NCI-H128 (cell line): Measurements from ENCODE around the gene CELA2B.
A peak's percentile ranks its signal among the peaks of the same experiment; 100 is the strongest.
"Not testable (repeated sequence)": the region's sequence is repeated elsewhere in the genome, so short reads cannot be mapped to it uniquely, and the experiment has no call there.

ENCODE experiments used
- DNase-seq: peaks from one replicate; lab custom pipeline; 2025; ENCODE audit not compliant: unreplicated experiment; lab: John Stamatoyannopoulos, UW

The CELA2B gene

GRCh38 chr1:15475752-15476314 lies at the start of gene CELA2B:
TSS of gene CELA2B (plus strand) at chr1:15476104. CDS start at chr1:15476126, 22 bp downstream.
- DNase-seq = no peak

DNA sequence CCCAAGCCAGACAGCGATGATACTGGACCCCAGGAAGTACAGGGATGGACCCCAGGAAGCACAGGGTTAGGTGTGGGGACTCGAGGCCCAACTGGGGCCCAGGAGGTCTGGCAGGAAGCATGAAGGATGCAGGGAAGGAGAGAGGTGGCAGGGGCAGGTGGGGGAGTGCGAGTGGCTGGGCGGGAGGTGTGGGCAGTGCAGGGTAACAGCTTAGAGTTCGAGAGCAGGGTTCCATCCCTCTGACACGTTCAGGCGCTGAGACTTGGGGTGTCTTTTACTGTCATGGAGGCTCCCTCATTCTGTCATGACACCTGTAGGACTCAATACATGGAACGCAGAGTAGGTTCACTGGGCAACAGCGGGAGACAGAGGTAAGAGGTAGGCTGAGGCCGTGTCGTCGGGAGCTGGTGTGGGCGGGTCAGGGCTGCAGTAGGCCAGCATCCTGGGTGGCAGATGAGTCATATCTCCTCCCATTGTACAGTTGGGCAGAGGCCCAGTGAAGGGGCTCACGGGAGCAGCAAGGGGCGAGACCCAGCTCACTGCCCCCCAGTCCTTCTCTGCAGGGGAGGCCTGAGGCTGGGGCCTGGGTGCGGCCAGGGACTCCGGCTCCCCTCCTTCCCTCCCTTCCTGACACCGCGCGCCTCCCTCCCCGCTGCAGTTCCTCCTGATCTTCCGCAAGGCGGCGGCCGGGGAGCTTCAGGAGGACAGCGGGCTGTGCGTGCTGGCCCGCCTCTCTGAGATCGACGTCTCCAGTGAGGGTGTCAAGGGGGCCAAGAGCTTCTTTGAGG lies 49.2 kb upstream of the CELA2B start:
- DNase-seq = no peak

- no peak for DNase-seq
These were observed 48.6 kb upstream of the CELA2B start for GRCh38 chr1:15427280-15427666.

GRCh38 chr1:15428252-15428651 lies 47.7 kb upstream of the CELA2B start:
- not testable (repeated sequence) for DNase-seq

DNA sequence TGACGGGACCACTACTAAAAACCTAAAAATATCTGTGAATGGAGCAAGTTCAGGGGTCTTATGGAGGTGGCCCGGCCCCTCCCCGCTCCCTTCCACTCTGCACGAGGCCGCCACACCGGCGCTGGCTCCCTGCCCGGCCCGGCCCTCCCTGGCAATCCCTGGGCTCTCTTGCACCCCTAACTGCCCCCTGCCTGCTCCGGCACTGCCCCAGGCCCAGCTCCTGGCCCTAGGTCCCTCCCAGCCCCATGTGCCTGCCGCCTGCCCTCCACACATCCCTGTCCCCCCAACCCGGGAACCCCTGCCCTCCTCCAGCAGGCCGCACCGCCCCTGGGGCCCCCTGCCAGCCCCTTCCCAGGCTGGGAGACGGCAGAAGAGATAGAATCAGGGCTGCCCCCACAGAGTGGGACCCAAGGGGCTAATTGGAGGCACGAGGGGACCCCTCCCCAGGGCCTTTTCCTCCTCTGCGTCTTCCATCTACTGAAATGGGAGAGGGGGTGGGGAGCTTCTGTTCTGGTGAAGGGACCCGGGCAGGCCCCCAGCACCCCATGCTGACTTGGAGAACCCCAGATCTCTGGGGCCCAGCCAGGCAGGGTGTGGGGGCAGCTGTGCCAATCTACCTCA lies 47.0 kb upstream of the CELA2B start:
- DNase-seq = no peak

DNA sequence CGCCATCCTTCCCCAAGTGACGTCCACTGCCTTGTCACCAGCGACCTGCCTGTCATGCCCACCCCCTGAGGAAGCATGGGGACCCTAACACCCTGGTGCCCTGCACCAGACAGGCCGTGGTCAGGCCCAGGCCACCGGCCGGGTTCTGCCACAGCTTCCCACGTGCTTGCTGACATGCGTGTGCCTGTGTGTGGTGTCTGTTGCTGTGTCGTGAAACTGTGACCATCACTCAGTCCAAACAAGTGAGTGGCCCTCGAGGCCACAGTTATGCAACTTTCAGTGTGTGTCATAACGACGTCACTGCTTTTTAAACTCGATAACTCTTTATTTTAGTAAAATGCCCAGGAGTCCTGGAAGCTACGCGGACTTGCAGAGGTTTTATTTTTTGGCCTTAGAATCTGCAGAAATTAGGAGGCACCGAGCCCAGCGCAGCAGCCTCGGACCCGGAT lies 46.2 kb upstream of the CELA2B start:
- no peak for DNase-seq

GRCh38 chr1:15430787-15431570 lies 44.9 kb upstream of the CELA2B start:
- DNase-seq = peak; percentile 17

- DNase-seq = no peak
These were observed 44.3 kb upstream of the CELA2B start for GRCh38 chr1:15431571-15431948.

DNA sequence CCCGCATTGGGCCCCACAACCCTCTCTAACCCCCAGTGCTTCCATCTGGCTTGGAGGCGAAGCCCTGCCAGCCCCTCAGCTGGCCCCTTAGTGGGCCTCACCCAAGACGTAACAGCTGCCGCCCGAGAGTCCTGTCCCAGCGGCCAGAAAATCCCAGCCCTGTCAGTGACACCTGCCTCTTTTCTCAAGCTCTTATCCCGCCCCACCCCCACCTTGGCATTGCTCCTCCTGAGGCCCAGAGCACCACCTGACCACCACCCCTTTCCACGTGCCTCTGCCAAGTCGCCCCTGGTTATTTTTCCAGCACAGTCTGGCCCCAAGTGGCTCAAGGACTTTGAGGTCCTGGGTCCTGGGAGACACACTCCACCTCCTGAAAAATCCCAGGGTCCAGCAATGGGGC lies 43.6 kb upstream of the CELA2B start:
- DNase-seq = no peak

- no peak for DNase-seq
These were observed 42.4 kb upstream of the CELA2B start for GRCh38 chr1:15433471-15433870.

- not testable (repeated sequence) for DNase-seq
These were observed 41.2 kb upstream of the CELA2B start for GRCh38 chr1:15434739-15435138.

GRCh38 chr1:15435239-15436077 lies 40.4 kb upstream of the CELA2B start:
- DNase-seq = no peak

DNA sequence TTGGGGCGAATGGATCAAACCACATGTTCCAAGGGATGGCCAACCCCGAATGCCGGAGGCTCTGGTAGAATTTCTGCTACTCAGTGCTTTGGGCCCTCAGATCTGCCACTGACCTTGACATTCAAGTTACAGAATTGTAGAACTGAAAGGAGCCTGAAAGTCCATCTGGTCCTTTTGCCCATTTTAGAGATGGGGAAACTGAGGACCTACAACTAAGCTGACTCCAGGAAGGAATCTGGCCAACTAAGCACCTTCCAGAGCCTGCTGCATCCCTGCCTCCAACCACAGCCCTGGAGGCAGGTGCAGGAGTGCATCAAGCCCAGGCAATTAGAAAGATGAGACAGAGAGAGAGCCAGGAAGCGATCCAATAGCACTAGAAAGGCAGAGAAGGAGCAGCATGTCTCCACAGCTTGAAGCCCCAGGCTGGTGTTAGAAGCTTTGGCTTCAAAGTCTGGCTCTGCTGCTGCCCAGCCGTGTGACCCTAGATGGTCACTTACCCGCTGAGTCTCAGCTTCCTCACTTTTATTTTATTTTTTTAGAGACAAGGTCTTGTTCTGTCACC lies 38.9 kb upstream of the CELA2B start:
- DNase-seq = no peak

- no peak for DNase-seq
These were observed 36.6 kb upstream of the CELA2B start for GRCh38 chr1:15439325-15439724.

DNA sequence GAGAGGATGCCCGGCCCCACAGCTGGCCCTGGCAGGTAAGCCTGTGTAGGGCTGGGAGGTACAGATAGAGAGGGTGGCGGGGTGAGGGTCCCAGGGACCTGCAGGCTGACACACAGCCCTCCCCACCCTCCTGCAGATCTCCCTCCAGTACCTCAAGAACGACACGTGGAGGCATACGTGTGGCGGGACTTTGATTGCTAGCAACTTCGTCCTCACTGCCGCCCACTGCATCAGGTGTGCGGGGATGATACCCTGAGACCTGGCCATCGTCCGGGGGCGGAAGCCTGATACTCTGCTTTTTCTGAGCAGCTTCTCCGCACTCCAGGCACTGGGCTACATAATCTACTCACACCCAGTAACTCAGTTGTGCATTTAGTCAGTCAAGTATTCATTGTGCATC lies 35.5 kb upstream of the CELA2B start:
- no peak for DNase-seq

DNA sequence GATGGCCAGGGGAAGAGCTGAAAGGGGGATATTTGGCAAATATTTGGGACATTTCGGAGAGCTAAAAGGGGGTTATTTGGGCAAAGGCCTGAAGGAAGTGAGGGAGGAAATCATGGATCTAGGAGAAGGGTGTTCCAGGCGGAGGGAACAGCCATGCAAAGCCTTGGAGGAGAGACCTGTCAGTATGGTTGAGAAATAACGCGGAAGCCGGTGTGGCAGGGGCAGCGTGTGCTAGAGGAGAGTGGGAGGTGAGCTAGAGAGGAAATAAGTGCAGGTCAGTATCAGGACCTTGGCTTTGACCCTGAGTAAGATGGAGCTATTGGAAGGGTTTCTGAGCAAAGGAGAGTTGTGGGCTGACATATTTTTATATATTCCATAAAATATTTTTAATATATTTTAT lies 34.7 kb upstream of the CELA2B start:
- no peak for DNase-seq

DNA sequence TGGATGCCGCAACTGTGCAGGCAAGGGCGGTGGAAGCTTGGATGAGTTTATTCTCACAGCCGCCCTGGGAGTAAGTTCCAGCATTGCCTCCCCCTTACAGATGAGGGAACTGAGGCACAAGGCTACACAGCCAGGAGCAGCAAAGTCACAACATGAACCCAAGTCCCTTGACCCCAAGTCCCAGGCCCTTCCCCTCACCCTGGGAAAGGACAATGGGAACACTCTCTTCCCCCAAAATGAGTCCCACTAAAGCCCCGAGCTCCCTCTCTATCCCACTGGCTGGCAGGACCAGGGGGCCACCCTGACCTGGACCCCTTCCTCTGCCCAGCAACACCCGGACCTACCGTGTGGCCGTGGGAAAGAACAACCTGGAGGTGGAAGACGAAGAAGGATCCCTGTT lies 33.8 kb upstream of the CELA2B start:
- DNase-seq = no peak

GRCh38 chr1:15442759-15443158 lies 33.1 kb upstream of the CELA2B start:
- DNase-seq = no peak

DNA sequence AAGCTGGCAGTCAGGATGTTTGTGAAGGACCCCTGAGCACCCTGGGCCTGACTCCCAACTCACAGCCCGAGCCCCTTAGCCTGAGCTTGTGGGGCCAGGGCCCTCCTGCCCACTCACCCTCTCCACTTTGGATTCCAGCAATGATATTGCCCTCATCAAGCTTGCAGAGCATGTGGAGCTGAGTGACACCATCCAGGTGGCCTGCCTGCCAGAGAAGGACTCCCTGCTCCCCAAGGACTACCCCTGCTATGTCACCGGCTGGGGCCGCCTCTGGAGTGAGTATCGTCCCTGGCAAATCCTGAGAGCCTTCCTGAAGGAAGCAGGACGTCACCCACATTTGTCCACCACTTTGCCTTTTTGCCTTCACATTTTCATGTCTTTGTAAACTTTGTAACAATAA lies 32.6 kb upstream of the CELA2B start:
- DNase-seq = no peak
